Measurements from ENCODE around the gene AGR2.
"Not testable (repeated sequence)": the region's sequence is repeated elsewhere in the genome, so short reads cannot be mapped to it uniquely, and the experiment has no call there.

AGR2 gene

GRCh38 chr7:16774986-16775385, 29.8 kb downstream of the AGR2 start:
- no peak for FAIRE-seq

GRCh38 chr7:16774294-16774693, 30.5 kb downstream of the AGR2 start:
- no peak for DNase-seq (ENCODE audit: low spot score)
- no peak for FAIRE-seq

More at GRCh38 chr7:16774986-16775385, 29.8 kb downstream of the AGR2 start:
- no peak for DNase-seq (ENCODE audit: low spot score)

GRCh38 chr7:16773884-16774283, 30.9 kb downstream of the AGR2 start:
- DNase-seq (ENCODE audit: low spot score): no peak
- FAIRE-seq: no peak

- DNase-seq (ENCODE audit: low spot score) (no peak), FAIRE-seq (no peak)
Observed at GRCh38 chr7:16773326-16773725, 31.5 kb downstream of the AGR2 start.

- DNase-seq (ENCODE audit: low spot score) (no peak), FAIRE-seq (no peak)
Observed at GRCh38 chr7:16770657-16771329, 34.0 kb downstream of the AGR2 start.

GRCh38 chr7:16769994-16770393, 34.8 kb downstream of the AGR2 start:
- peak; percentile 27 for FAIRE-seq
- not testable (repeated sequence) for DNase-seq (ENCODE audit: low spot score)

GRCh38 chr7:16765436-16765859, 39.4 kb downstream of the AGR2 start:
- DNase-seq (ENCODE audit: low spot score): no peak
- no peak for FAIRE-seq

GRCh38 chr7:16764942-16765341, 39.9 kb downstream of the AGR2 start:
- FAIRE-seq (no peak), DNase-seq (ENCODE audit: low spot score) (no peak)

- FAIRE-seq (peak; percentile 35), DNase-seq (ENCODE audit: low spot score) (peak; percentile 39)
Observed at GRCh38 chr7:16762177-16762576, 42.6 kb downstream of the AGR2 start.

GRCh38 chr7:16759840-16760239, 45.0 kb downstream of the AGR2 start:
- DNase-seq (ENCODE audit: low spot score) (no peak), FAIRE-seq (no peak)

- DNase-seq (ENCODE audit: low spot score) (no peak), FAIRE-seq (no peak)
Observed at GRCh38 chr7:16758631-16759611, 45.9 kb downstream of the AGR2 start.

GRCh38 chr7:16758036-16758435, 46.8 kb downstream of the AGR2 start:
- FAIRE-seq (no peak), DNase-seq (ENCODE audit: low spot score) (no peak)

- DNase-seq (ENCODE audit: low spot score) (peak; percentile 36), FAIRE-seq (peak; percentile 59)
Observed at GRCh38 chr7:16755397-16755796, 49.4 kb downstream of the AGR2 start.

GRCh38 chr7:16754856-16755317, 49.9 kb downstream of the AGR2 start:
- FAIRE-seq: no peak
- DNase-seq (ENCODE audit: low spot score): no peak

- FAIRE-seq: no peak
- no peak for DNase-seq (ENCODE audit: low spot score)
Observed at GRCh38 chr7:16753932-16754855, 50.6 kb downstream of the AGR2 start.

GRCh38 chr7:16753102-16753931, 51.5 kb downstream of the AGR2 start, which contains the start of gene TSPAN13:
TSS of gene TSPAN13 (plus strand) at chr7:16753755. CDS start at chr7:16753968, 213 bp downstream.
- DNase-seq (ENCODE audit: low spot score): peak; percentile 81
- peak; percentile 67 for FAIRE-seq

GRCh38 chr7:16747102-16747501, 57.7 kb downstream of the AGR2 start:
- DNase-seq (ENCODE audit: low spot score) (no peak), FAIRE-seq (no peak)

GRCh38 chr7:16745645-16746044, 59.2 kb downstream of the AGR2 start:
- no peak for FAIRE-seq
- DNase-seq (ENCODE audit: low spot score): no peak

- FAIRE-seq (no peak), DNase-seq (ENCODE audit: low spot score) (no peak)
Observed at GRCh38 chr7:16744518-16745250, 60.1 kb downstream of the AGR2 start.
